NCI-H82 treated with DMSO at 0.1 percent for 48 hours (cell line): Measurements from ENCODE around the gene VWA8.
A peak's percentile ranks its signal among the peaks of the same experiment; 100 is the strongest.
"Not testable (repeated sequence)": the region's sequence is repeated elsewhere in the genome, so short reads cannot be mapped to it uniquely, and the experiment has no call there.

ENCODE experiments used
- DNase-seq: peaks from one replicate; lab custom pipeline; 2025; ENCODE audit not compliant: unreplicated experiment; lab: John Stamatoyannopoulos, UW

The VWA8 gene

DNA sequence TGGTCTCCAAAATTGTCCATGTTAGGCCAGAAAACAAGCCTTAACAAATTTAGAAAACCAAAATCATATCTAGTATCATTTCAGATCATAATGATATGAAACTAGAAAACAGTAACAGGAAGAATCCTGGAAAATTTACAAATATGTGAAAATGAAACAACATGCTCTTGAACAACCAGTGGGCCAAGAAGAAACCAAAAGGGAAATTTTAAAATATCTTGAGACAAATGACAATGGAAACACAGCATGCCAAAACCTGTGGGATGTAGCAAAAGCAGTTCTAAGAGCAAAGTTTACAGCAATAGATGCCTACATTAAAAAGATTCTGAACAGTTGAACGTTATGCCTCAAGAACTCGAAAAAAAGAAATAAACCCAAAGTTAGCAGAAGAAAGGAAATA, 32.6 kb downstream of the VWA8 start:
- DNase-seq, result no peak

DNA sequence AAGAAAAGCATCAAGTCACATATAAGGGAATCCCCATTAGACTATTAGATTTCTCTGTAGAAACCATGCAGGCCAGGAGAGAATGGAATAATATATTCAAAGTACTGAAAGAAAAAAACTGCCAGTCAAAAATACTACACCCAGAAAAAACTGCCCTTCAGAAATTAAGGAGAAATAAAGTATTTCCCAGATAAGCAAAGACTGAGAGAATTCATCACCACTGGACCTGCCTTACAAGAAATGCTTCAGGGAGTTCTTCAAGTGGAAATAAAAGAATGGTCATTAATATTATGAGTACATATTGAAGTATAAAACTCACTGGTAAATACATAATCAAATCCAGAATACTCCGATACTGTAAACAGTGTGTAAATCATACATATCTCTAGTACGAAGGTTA, 35.9 kb downstream of the VWA8 start:
- DNase-seq, result no peak

DNA sequence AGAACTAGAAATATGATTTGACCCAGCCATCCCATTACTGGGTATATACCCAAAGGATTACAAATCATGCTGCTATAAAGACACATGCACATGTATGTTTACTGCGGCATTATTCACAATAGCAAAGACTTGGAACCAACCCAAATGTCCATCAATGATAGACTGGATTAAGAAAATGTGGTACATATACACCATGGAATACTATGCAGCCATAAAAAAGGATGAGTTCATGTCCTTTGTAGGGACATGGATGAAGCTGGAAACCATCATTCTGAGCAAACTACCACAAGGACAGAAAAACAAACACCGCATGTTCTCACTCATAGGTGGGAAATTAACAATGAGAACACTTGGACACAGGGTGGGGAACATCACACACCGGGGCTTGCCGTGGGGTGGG, 38.0 kb downstream of the VWA8 start:
- not testable (repeated sequence) for DNase-seq

DNA sequence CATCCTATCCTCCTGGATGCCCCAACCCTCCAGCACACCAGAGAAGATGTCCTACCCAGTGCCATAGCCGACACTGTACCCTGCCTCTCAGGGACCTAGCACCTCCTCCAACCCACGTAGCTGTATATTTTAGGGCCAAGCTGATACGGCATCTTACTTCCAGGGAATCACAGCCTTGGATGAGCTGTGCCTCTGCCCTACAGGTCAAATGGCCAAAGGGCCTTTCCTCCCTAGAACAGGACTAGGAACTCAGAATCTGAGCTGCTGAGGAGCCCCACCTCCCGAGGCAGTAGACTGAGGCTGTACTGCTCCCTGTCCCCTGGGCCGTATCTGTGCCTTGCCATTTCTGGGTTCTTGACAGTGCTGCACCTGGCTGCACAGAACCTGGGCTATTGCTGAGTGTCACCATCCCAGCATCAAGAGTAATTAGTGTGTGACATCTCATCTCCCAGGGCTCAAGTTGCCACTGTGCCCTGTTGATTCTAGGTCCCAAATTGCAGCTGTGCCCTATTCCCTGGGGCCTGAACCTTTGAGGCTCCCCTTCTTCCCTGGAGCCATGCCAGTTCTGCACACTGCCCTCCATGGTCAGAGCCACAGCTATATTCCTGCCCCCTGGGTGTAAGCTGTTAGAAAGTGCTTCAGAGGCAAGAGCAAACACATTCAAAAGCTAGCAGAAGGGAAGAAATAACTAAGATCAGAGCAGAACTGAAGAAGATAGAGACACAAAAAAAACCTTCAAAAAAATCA, 41.0 kb downstream of the VWA8 start:
- no peak for DNase-seq

DNA sequence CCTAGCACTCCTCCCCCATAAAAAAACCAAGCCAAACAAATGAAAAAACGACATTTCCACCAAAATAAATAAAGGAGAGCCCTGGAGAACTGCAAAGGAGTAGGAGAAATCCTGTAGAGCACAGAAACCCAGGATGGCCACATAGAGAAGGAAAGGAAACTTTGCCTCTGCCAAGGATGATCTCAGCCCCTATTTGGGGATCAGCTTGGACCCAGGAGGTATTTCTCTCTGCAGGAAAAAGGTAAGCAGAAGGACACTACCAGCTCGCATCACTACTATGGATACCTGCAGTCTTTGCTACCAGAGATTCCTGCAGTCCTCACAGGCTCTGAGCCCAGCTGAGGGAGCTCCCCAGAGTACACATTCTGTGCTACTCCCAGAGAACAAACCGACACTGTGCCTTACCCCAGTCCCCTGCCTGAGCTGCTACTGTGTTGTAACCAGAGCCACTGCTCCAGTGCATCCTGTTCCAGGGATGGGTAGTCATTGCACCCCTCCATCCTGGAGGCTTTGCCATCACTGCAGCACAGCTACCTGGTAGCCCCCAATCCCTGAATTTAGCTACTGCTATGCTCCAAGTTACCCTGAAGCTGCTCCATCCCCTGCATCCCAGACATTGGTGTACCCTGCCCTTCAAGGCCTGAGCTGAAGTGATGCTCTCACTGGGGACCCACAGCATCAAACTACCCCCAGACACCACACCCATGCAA, 41.7 kb downstream of the VWA8 start:
- no peak for DNase-seq

DNA sequence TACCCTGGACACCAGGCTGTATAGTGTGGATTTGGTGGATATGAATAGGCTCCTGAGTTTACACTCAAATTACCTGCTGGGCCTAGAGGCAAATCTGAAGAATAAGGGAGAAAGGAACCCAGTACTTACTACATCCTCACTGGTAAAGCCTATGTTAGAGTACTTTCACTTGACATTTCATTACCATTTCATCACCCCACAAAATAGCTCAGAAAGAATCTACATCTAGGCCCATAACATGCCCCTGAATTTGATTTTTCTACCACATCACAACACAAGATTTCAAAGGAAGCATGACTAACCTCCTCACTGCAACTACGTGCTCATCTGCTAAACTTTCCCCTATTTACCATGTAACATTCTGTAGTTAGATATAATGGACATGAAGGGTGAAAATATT, 43.3 kb downstream of the VWA8 start:
- no peak for DNase-seq

DNA sequence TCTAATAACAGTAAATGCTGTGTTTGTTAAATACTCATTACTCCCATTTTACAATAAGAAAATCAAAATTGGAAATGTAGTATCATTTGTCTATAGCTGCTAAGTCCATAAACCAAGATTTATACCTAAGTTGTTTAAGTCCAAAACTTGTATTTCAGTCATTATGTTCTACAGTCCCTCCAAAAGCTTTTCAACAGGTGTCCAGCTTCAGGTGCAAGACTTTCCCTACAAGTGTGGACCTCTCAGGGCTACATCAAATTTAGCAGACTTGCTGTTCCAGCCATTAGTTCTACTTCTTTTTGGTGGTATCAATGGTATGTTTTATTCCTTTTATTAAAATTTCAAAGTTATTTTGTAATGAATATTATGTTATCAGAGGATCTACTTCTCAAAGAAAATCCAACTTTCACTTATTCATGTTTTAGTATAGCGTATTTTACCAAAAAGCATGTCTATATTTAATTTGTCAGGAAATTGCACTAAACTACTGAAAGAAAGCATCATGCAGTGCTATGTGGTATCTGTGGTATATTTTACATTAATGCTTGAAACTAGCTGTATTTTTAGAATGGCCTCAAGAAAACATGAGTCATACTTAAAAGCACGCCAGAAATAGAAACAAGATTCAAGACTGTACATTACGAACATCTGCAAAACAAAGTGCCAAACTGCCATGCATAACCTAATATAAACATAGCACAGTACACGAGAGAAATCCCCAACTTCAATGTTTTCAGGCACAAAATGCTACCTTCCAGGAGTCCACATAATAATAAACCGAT, 44.5 kb downstream of the VWA8 start:
- DNase-seq, result no peak

DNA sequence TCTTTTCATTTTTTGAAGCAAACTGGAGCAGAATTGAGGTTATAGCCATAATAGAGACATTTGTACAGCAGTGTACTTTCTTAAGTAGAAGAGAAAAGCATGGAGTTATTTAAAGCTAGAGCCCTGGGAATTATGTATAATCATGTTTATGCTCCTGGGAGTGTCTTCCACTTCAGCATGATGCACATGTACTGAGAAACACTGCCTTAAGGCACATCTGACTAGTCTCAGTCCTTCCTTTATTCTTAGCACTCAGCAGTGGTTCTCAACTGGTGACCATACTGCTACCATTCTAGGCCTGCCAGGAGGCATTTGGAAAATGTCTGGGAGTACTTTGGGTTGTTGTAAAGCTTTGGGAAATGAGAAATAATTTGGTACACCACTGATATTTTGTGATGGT, 45.8 kb downstream of the VWA8 start:
- DNase-seq, result no peak

DNA sequence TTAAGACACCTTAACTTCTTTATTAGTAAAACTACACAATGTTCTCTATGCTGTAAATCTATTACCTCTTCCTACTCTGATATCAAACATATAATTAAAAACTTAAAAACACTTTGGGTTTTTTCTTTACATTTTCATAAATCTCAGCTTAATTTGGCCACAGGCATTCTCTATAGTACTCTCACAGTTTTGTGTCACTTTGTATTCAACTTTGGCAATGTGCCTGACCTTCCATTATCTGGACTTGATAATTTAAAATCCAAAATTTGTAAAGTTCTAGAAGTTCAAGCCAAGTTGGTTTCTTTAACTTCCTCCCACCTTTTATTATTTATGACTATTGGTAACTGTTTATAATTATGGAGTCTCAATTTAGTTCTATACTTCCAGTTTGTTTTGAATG, 46.4 kb downstream of the VWA8 start:
- DNase-seq, result no peak

DNA sequence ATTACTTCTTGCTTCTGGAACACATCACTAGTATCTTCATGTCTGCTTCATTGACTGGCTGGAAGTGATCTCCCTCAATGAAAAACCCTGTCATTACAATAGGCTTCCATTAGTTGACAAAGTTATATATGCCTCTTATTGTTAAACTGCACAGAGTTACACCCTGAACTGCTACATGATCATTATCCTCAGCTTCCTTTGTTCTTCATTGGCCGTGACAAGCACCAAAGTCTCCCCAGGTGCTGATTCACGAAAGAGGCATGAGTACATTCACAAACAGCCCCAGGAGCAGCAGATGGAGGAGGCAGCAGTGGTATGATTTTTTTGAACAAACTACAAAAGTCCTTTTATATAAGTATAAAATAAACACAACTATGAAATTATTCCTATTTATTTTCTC, 51.4 kb downstream of the VWA8 start:
- DNase-seq, result no peak

DNA sequence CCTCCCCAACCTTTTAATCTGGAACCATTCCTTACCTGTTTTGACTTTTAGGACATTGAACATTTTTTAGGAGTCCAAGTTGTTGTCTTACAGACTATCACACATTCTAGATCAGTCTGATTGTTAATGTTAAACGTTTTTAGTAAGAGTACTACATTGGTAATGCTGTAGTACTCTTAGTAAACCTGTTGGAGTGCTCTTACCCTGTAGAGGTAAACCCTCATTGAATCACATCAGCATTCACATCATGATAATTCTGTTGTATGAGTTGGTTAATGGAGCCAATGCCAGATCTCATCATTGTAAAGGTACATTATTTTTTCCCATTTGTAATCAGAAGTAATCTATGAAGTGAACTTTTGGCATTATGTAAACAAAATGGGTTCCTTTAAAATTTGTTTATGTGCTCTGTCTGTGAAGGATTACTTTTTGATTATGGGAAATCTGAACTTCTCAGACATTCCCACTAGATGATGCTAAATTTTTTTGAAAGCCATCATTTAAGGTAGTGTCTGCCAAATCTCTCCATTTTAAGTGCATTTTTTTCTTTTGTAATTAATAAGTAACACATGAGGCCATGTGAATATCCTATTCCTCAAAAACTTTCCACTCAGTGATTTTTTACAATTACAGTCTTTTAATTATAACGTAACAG, 55.2 kb downstream of the VWA8 start:
- peak; percentile 10 for DNase-seq

DNA sequence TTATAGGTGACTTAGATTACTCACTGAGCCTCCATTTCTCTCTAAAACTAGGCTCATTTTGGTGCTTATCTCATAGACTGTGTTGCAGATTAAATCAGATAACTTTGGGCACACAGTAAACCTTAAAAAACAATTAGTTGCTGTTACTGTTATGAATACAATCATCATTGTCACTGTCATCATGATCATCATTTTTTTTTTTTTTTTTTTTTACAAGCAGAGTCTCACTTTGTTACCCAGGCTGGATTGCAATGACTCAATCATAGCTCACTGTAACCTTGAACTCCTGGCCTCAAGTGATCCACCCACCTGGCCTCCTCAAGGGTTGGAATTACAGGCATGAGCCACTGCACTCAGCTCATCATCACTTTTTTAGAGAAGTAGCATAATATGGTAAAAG, 60.0 kb downstream of the VWA8 start:
- DNase-seq, result no peak

DNA sequence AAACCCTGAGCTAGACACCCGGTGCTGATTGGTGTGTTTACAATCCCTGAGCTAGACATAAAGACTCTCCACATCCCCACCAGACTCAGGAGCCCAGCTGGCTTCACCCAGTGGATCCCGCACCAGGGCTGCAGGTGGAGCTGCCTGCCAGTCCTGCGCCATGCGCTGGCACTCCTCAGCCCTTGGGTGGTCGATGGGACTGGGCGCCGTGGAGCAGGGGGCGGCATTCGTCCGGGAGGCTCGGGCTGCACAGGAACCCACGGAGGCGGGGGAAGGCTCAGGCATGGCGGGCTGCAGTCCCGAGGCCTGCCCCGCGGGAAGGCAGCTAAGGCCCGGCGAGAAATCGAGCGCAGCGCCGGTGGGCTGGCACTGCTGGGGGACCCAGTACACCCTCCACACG, 62.5 kb downstream of the VWA8 start:
- not testable (repeated sequence) for DNase-seq

DNA sequence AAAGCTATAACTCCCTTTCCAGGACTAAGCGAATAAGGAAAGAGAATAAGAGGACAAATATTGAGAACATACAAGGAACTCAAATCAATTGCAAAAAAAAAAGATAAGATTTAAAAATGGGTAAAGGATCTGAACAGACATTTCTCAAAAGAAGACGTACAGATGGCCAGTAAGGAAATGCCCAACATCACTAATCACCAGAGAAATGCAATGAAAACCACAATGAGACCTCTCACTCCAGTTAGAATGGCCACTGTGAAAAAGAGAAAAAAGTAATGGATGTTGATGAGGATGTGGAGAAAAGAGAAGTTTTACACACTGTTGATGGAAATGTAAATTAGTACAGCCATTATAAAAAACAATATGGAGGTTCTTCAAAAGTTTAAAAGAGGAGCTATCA, 63.8 kb downstream of the VWA8 start:
- no peak for DNase-seq

DNA sequence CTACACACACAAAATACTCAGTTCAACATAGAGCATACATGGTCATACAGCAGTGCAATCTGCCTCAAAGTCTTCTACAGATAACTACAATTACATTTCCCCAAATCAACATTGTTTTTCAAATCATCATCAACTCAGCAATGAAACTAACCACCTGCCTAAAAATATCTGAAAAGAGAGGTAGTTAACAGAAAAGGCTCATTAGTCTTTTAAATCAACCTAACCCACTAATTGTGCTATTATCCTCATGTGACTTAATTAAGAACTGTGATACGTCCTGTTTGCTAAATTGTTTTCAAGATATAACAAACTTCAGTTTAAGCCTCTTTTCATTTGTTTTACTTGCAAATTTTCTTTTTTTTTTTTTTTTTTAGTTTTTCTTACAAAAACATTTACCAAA, 65.4 kb downstream of the VWA8 start:
- DNase-seq, result no peak

DNA sequence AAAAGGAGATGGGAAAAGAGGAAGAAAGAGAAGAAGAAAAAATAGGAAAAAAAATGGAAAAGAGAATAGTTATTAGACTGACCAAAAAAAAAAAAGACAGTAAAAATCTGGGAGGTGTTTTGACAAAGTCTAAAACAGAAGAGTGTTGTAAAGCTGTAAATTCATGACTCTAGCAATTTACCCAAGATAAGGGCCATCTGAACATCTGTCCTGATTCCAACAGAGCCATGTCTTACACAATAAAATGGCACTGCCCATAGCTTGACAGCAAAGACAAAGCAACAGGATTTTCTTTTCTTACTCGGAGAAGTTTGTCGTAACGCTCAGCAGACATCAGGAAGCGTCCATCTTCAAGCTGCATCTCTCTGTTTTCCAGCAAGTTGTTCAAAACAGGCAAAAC, 69.8 kb downstream of the VWA8 start:
- DNase-seq, result no peak

DNA sequence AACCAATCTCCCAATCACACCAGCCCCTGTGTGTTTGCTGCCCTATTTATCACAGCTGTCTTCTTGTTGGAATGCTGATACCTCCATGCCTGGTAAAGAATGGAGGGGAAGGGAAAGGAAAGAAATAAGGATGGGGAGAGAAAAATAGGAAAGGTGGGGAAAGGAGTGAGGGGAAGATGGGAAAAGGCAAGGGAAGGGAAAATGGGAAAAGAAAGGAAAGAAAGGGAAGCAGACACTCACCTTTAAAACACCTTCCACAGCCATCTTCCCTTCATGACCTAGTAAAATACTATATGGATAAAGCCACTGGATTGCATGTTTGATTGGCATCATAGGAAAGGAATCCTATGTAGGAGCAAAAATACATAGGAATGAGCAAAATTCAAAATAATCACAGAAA, 77.8 kb downstream of the VWA8 start:
- no peak for DNase-seq

DNA sequence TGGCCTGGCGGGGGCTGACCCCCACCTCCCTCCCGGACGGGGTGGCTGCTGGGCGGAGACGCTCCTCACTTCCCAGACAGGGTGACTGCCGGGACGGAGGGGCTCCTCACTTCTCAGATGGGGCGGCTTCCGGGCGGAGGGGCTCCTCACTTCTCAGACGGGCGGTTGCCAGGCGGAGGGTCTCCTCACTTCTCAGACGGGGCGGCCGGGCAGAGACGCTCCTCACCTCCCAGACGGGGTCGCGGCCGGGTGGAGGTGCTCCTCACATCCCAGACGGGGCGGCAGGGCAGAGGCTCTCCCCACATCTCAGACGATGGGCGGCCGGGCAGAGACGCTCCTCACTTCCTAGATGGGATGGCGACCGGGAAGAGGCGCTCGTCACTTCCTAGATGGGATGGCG, 79.0 kb downstream of the VWA8 start:
- DNase-seq, result not testable (repeated sequence)

DNA sequence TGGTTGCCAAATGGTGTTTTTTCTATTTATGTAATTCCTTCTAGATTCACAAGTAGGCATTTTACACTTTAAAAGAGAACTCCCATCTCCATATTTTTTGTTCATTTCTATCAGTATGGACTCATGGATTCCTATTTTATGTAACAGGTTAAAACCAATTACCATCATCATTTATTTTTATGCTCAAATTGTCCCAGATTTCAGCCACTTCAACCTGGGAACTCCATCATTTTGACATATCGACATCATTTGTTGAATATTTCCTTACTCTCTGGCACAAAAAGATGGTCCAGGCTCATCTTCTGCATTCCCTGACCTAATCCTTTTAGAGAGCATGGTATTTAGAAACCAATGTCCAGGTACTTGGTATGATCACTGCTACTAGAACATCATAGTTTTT, 79.9 kb downstream of the VWA8 start:
- no peak for DNase-seq

DNA sequence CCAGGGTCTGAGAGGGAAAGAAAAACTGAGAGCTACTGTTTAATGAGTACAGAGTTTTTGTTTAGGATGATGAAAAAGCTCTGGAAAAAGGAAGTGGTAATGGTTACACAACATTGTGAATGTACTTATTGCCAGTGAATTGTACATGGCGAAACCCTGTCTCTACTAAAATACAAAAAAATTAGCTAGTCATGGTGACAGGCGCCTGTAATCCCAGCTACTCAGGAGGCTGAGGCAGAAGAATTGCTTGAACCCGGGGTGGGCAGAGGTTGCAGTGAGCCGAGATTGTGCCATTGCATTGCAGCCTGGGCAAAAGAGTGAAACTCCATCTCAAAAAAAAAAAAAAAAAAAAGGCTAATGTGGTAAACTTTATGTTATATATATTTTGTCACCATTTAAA, 96.3 kb downstream of the VWA8 start:
- no peak for DNase-seq

DNA sequence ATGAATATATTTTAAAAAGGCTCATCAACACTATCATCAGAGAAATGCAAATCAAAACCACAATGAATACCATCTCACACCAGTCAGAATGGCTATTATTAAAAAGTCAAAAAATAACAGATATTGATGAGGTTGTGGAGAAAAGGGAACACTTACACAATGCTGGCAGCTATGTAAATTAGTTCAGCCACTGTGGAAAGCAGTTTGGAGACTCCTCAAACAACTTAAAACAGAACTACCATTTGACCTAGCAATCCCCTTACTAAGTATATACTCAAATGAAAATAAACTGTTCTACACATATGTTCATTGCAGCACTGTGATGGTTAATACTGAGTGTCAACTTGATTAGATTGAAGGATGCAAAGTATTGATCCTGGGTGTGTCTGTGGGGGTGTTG, 98.2 kb downstream of the VWA8 start:
- DNase-seq, result not testable (repeated sequence)

DNA sequence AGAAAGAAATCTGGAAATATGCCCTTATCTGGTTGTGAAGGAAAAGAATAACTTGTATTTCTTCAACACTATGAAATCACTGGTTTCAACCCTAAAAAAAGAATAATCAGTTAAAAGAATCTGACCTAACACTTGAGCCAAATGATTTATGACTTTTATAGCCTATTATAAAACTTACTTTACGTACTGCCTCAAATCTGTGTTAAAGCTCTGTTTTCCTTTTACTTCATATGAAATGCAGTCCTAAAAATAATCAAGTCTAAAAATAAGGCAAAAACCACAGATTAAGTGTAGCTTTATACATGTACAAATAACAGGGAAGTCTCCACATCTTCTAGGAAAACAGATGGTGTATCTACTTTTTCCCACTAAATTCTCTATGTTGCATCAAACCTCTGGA, 101.3 kb downstream of the VWA8 start:
- DNase-seq, result no peak
